NT2/D1 (cell line): Measurements from ENCODE around the gene MAGI2.

Experiments
- SUZ12 ChIP-seq: IDR thresholded peaks from 2 replicates; pipeline ENCODE4 v1.6.1; 2011; ENCODE audit not compliant: insufficient read length, insufficient read depth; ENCODE audit errors: extremely low read depth
- YY1 ChIP-seq: IDR thresholded peaks from 2 replicates; pipeline ENCODE4 v1.6.1; 2011; ENCODE audit not compliant: insufficient read length, insufficient read depth

DNA sequence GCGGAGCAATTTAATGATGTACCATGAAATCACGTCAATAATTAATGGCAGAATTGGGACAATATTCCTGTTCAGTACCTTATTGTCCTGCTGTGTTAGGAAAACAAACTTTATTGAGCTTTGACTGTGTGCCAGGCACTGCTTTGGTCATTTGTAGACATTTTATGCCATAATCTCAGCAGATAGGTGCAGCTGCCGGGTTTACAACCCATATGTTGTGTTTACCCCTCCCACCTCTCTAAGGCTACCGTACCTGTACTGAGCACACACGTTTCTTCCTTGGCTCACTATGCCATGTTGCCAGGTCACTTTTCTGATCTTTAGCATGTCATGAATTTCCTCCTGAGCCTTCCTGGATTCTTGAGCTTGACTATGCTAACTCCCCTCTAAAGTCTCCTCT, 1232.7 kb downstream of the MAGI2 start:
- no peak for TF ChIP-seq YY1
- no peak for TF ChIP-seq SUZ12
